Osteocyte (in vitro differentiated cells): ENCODE data around the gene RCOR1. TPM values are rescaled to one million over a fixed set of nuclear protein-coding genes. Genes with fewer than 3 reads are reported as not detected.

ENCODE experiments used
- DNase-seq: peaks from one replicate; pipeline ENCODE4 v3.0.0; 2021; ENCODE audit warnings: mixed read lengths; ENCODE audit not compliant: unreplicated experiment; ENCODE audit errors: extremely low spot score
- H3K27ac Mint-ChIP-seq: one replicate; pipeline ENCODE4 v1.8.0; 2021; ENCODE audit warnings: mild to moderate bottlenecking, mixed read lengths; ENCODE audit not compliant: unreplicated experiment
- H3K27me3 Mint-ChIP-seq: one replicate; pipeline ENCODE4 v1.8.0; 2021; ENCODE audit warnings: mixed read lengths; ENCODE audit not compliant: unreplicated experiment
- H3K36me3 Mint-ChIP-seq: one replicate; pipeline ENCODE4 v1.8.0; 2021; ENCODE audit warnings: mixed read lengths; ENCODE audit not compliant: unreplicated experiment
- H3K4me1 Mint-ChIP-seq: one replicate; pipeline ENCODE4 v1.8.0; 2021; ENCODE audit warnings: mixed read lengths; ENCODE audit not compliant: unreplicated experiment
- H3K4me3 Mint-ChIP-seq: one replicate; pipeline ENCODE4 v1.8.0; 2021; ENCODE audit warnings: mild to moderate bottlenecking, moderate library complexity, mixed read lengths; ENCODE audit not compliant: unreplicated experiment
- H3K9me3 Mint-ChIP-seq: one replicate; pipeline ENCODE4 v1.8.0; 2021; ENCODE audit warnings: mixed read lengths; ENCODE audit not compliant: unreplicated experiment
- CTCF ChIP-seq: fragments of 200-600 bp; sonication (generic); IDR thresholded peaks from 2 replicates; pipeline ENCODE4 v1.5.0; 2021; ENCODE audit warnings: antibody characterized with exemption, mild to moderate bottlenecking, moderate library complexity
- total RNA-seq: library from RNA; stranded (reverse); gene quantifications from 2 replicates; pipeline ENCODE4 v1.2.1, GENCODE V29; 2021

RCOR1 gene
- total RNA-seq, 1 donor from 2014 or later = 23.6 TPM

- H3K36me3 Mint-ChIP-seq = peaks cover 8% of the 10 kb centered on the region
- no peaks in the 10 kb centered on the region for H3K9me3 Mint-ChIP-seq
- H3K4me3 Mint-ChIP-seq = no peak overlapping the region
These were observed 157.2 kb downstream of the RCOR1 start for GRCh38 chr14:102749393-102750305.

GRCh38 chr14:102750376-102750775, 157.9 kb downstream of the RCOR1 start:
- Mint-ChIP-seq H3K9me3 (no peaks in the 10 kb centered on the region), H3K4me3 (no peak overlapping the region)

More at GRCh38 chr14:102749393-102750305, 157.2 kb downstream of the RCOR1 start:
- Mint-ChIP-seq H3K27ac (no peak overlapping the region), H3K4me1 (no peaks in the 10 kb centered on the region), H3K27me3 (no peaks in the 10 kb centered on the region)
- DNase-seq = no peak
- TF ChIP-seq CTCF = no peak

GRCh38 chr14:102751088-102751487, 158.6 kb downstream of the RCOR1 start:
- no peak for DNase-seq
- no peaks in the 10 kb centered on the region for H3K9me3 Mint-ChIP-seq
- H3K27me3 Mint-ChIP-seq = no peaks in the 10 kb centered on the region
- peaks cover 6% of the 10 kb centered on the region for H3K36me3 Mint-ChIP-seq
- H3K27ac Mint-ChIP-seq = no peak overlapping the region
- H3K4me3 Mint-ChIP-seq = no peak overlapping the region
- TF ChIP-seq CTCF = no peak
- H3K4me1 Mint-ChIP-seq = no peaks in the 10 kb centered on the region

More at GRCh38 chr14:102750376-102750775, 157.9 kb downstream of the RCOR1 start:
- Mint-ChIP-seq H3K27me3 (no peaks in the 10 kb centered on the region), H3K4me1 (no peaks in the 10 kb centered on the region), H3K27ac (no peak overlapping the region), H3K36me3 (peaks cover 8% of the 10 kb centered on the region)
- no peak for DNase-seq
- no peak for TF ChIP-seq CTCF

- Mint-ChIP-seq H3K4me1 (no peaks in the 10 kb centered on the region), H3K4me3 (no peak overlapping the region), H3K27me3 (no peaks in the 10 kb centered on the region), H3K9me3 (no peaks in the 10 kb centered on the region), H3K27ac (no peak overlapping the region), H3K36me3 (peaks cover 5% of the 10 kb centered on the region)
- DNase-seq = no peak
- no peak for TF ChIP-seq CTCF
These were observed 159.9 kb downstream of the RCOR1 start for GRCh38 chr14:102752239-102752847.
